HG02981 (cell line): ENCODE results near the gene KLHL29.
"Not testable (repeated sequence)": the region's sequence is repeated elsewhere in the genome, so short reads cannot be mapped to it uniquely, and the experiment has no call there.

Source experiments
- ATAC-seq: cut with Tn5 transposase; IDR thresholded peaks from one replicate; pipeline ENCODE4 v1.9.1; 2021; ENCODE audit warnings: mild to moderate bottlenecking, moderate library complexity; ENCODE audit not compliant: unreplicated experiment

Gene KLHL29

GRCh38 chr2:23384551-23385343 lies at the start of gene KLHL29:
Gene KLHL29, plus strand, starts transcription at chr2:23385179. Its CDS starts 177,018 bp downstream, at chr2:23562197.
- peak; percentile 44 for ATAC-seq

GRCh38 chr2:23335550-23335949 lies 49.4 kb upstream of the KLHL29 start:
- no peak for ATAC-seq

- no peak for ATAC-seq
Observed at GRCh38 chr2:23342075-23342474, 42.9 kb upstream of the KLHL29 start.

DNA sequence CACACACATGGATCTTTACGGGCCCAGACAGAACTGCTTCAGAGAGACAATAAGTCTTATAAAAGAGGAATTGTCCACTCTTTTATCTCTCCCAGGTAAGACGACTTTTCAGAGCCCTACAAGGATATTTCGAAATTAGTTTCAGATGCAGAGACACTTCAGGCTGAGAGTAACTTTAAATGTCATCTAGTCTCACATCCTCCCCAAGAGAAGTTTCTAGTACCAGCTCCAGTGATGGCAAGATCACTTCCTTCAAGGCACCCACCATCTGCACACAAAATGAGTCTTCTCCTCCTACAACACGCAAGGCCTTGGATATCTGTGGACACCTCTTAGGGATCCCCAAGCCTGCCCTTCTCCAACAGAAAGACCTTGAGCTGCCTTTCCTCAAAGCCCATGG lies 39.0 kb upstream of the KLHL29 start:
- ATAC-seq: no peak

DNA sequence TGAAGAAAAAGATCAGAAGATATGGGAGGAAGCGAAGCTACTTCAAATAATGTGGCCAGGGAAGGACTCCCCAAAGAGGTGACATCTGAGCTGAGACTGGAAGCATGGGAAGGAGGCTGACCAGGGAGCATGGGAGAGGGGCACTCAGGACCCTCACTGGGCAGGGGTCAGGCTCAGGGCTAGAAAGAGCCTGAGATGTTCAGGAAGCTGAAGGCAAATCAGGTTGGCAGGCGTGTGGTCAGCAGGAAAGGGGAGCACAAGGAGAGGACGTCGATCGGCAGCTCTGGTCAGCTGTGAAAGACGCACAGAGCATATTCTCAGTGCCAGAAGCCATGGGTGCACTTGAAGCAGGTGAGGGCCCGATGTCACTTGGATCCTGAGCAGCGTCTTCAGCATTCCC lies 38.2 kb upstream of the KLHL29 start:
- ATAC-seq: no peak

DNA sequence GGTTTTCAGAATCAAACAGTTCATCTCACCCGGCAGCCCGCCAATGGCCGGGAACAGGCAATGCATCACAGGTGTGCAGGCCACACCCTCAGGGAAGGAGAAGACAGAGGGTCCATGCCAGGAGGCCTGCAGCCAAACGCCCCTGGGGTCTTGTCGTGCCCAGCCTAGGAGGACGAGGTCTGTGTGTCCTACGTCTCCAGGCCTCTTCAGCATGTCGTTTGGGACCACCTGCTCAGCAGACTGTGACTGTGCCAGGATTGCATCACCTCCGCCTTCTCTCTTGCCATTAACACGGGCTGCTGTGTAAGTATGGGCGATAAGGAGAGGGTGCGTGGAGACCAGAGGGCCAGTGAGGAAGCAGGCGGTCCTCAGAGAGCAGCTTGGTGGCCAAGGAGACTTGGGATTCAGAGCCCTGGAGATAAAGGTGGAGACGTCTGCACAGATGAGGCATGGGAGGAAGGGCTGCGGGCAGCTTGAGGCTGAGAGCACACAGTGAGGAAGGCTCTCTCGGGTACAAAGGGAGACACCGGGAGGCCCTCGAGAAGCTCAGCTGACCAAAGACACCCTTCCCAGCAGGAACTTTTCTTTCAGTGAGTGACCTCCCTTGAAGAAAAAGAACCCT lies 37.4 kb upstream of the KLHL29 start:
- no peak for ATAC-seq

GRCh38 chr2:23348093-23348481 lies 36.9 kb upstream of the KLHL29 start:
- not testable (repeated sequence) for ATAC-seq

DNA sequence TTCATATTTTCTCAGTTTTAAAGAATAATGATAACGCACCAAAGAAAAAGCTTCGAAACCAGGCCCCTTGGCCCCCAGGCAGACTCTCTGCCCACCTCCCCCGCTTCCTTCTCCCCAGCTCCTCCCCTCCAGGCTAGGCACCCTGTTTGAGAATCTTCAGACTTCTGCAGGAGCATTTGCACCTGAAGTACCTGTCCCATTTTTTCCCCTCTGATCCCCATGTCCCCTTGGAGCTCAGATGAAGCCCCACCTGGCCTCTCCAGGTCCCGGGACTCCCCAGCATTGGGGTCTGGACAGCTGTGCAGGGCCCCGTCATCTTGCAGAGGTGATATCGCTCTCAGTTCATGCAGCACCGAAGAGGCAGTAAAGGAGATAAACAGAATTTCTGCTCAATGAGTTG lies 35.5 kb upstream of the KLHL29 start:
- ATAC-seq: no peak

GRCh38 chr2:23350041-23350791 lies 34.8 kb upstream of the KLHL29 start:
- ATAC-seq: no peak

GRCh38 chr2:23350792-23351355 lies 34.1 kb upstream of the KLHL29 start:
- ATAC-seq: no peak

- peak; percentile 92 for ATAC-seq
Observed at GRCh38 chr2:23351388-23352141, 33.4 kb upstream of the KLHL29 start.

DNA sequence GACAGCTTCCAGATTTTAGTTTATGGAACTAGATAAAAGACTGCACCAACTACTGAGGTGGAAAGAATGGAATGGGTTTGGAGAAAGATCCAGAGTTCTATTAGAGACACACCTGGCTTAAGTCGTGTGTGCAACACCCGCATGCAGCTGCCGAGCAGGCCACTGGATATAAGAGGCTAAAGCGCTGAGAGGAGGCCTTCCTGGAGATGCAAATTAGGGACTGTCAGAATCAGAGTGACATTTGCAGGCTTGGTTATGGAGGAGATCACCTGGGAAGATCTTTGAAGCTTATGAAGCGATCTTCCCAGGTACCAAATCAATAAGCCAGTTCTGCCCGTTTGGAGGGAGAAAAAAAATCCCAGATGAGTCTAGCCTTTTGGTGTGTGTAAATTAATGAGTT lies 30.4 kb upstream of the KLHL29 start:
- no peak for ATAC-seq

GRCh38 chr2:23355001-23355400 lies 30.0 kb upstream of the KLHL29 start:
- ATAC-seq: no peak

DNA sequence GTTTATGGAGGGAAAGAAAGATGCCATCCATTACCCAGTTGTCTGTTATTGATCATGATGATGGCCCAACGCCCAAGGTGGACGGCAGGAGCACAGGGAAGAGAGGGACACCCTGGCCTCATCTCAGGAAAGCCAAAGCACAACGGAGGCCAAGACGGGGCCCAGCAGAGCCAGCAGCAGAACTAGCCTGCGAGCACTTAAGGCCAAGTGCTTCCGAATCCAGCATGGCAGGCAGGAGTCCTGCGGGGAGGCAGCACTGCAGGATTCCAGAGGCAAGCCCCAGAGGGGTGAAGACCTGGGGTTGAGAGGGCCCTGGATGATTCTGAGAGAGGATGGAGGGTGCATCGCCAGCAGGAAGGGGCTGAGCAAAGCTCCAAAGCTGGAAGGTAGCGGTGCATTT lies 28.3 kb upstream of the KLHL29 start:
- ATAC-seq: no peak

- ATAC-seq: no peak
Observed at GRCh38 chr2:23359631-23360567, 25.1 kb upstream of the KLHL29 start.

- no peak for ATAC-seq
Observed at GRCh38 chr2:23360571-23361125, 24.3 kb upstream of the KLHL29 start.

- no peak for ATAC-seq
Observed at GRCh38 chr2:23361152-23361551, 23.8 kb upstream of the KLHL29 start.

DNA sequence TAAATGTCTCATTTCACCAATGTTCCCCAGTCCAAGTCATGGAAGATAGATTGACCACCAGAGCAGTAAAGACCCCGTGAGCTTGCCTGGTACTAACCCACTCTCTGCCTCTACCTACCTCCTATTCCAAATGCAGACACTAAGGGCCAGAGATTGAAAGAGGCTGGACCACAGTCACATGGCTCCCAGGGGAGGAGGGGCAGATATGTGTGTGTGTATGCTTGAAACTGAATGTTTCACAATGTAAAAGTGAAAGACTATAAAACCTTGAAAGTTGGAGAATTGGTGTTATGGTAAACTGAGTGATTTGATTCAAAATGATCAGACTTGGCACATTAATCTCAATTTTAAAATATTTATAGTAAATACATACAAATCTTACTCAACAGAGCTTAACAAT lies 21.7 kb upstream of the KLHL29 start:
- no peak for ATAC-seq

- ATAC-seq: no peak
Observed at GRCh38 chr2:23363831-23364230, 21.1 kb upstream of the KLHL29 start.
